ENCODE measurements around the gene SLITRK1.

The SLITRK1 gene, protein sequence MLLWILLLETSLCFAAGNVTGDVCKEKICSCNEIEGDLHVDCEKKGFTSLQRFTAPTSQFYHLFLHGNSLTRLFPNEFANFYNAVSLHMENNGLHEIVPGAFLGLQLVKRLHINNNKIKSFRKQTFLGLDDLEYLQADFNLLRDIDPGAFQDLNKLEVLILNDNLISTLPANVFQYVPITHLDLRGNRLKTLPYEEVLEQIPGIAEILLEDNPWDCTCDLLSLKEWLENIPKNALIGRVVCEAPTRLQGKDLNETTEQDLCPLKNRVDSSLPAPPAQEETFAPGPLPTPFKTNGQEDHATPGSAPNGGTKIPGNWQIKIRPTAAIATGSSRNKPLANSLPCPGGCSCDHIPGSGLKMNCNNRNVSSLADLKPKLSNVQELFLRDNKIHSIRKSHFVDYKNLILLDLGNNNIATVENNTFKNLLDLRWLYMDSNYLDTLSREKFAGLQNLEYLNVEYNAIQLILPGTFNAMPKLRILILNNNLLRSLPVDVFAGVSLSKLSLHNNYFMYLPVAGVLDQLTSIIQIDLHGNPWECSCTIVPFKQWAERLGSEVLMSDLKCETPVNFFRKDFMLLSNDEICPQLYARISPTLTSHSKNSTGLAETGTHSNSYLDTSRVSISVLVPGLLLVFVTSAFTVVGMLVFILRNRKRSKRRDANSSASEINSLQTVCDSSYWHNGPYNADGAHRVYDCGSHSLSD

DNA sequence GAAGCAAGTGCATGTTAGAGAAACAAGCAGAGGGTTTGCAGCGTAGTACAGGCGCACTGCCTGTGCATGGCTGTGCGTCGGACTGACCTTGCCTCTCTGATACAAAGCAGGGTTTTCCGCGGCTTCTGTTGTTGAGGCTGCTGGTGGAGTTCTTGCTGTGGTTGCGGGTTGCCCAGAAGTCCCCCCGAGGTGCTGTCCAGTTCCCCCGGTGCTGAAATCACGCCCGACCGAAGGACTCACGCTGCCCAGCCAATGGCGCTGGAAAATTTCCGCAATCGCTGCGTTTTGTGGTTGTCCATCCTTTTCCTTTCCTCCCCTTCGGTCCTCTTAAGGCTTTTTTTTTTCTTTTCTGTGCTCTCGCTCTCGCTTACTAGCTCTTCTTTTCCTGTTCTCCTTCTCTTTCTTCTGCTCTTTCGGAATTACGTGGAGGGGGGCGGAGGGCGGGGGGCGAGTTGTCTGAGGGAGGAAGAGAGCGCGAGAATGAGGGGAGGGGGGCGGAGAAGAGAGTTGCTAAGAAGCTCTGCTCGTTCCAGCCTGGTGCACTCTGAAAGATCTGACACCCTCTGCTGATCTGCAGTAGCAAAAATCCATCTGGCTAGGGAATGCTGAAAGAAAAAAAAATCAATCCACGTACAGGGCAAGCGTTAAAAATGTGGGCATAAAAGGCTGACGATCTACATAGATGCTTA is at the start of gene SLITRK1:
SLITRK1 (minus strand) TSS at position 558 of the 689 bp plus-strand sequence. CDS start 967 bp downstream, outside the sequence.
- peak; percentile 39 for DNase-seq

DNA sequence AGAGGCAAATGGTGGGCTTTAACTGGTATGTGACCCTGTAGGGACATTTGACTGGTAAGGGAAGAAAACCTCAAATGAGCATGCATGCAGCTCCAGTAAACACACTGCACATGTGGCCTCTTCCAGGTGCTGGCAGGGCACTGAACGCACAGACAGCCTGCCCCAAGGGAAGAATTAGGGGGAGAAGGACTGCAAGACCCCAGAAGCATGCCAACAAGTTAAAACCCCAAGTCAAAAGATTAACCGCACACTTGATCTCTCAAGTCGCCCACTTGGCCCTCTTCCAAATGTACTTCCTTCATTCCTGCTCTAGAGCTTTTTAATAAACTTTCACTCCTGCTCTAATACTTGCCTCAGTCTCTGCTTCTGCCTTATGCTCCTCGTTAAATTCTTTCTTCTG is 46.9 kb upstream of the SLITRK1 start:
- no peak for DNase-seq

DNA sequence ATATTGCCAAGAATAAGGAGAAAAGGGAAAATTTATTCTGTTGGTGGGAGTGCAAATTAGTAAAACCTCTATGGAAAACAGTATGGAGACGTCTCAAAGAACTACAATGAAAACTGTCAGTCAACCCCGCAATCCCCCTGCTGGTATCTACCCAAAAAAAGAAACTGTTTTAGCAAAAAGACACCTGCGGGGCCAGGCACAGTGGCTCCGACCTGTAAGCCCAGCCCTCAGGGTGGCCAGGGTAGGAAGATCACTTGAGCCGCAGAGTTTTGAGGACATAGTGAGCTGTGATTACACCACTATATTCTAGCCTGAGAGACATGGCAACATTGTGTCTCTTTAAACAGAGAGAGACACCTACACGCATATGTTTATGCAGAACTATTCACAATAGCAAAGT is 37.5 kb upstream of the SLITRK1 start:
- DNase-seq: no peak

DNA sequence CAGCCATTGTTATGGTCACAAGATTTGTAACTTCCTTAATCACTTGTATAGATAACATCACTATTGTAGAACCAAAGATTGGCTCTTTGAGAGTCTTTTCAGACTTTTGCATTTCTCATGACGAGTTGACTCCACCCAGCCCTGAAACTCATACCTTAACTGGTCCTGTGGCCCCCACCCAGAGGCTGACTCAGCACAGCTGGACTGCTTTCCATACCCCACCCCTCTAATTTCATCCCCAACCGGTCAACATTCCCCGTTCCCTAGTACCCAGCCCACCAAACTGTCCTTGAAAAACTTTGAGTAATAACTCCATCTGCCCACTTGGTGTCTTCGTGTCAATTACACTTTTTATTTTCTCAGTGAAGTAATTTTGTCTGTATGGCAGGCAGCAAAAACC is 32.1 kb upstream of the SLITRK1 start:
- no peak for DNase-seq

DNA sequence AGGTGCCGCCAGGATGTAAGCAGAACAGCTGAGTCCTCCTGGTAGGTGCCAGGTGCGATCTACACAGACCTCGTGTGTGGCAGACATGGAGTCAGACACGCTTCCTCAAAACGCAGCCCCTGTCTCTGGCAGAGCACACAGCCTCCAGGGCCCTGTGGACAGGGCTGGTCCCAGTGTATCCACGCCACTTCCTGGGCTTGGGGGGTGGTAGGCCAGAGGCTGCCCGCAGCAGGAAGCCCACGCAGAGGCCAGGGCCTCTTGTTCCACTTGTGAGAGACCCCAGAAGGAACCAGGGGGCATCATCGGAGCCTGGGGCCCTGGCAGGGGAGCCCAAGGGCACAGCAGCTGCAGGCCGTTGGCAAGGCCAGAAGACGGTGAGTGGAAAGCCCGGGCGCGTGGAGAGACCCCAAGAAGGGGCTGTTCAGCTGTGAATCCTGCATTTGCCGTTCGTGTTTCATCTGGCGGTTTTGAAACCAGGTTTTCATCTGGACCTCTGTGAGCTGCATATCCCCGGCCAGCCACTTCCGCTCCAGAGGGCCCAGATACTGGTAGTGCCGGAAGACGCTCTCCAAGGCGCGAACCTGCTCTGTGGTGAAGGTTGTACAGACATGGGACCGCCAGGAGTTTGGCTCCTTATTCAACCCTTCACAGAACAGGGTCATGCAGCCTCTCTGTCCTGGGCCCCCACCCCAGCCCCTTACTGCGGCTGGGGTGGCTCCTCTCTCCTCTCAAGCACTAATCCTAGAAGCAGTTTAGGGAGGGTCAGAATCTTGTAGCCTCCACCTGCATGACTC is 25.1 kb upstream of the SLITRK1 start:
- no peak for DNase-seq

DNA sequence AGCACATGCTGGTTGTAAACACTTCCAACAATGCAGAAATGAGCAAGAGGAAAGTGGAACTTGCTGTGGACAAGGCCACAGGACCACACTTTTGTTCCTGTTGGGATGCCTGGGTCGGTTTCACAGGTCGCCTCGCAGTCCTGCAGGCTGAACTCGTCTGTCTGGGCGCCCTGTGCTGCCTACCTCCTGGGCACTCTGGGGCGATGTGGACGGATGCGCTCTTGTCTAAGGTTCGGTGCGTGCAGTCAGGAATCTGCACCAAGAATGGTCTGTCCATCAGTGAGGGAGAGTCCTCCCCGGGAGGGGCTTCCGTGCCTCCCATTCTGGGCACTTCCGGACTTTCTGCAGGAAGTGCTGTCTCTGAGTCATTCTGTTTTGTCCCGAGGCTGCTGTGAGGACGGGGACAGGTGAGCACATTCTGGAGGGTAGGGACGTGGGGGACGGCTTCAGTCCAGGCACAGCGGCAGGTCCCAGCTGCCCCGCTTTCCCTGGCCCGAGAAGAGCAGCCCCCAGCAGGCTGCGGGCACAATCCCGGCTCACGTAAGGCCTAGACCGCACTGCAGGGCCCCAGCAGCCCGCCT is 24.1 kb upstream of the SLITRK1 start:
- DNase-seq: no peak

DNA sequence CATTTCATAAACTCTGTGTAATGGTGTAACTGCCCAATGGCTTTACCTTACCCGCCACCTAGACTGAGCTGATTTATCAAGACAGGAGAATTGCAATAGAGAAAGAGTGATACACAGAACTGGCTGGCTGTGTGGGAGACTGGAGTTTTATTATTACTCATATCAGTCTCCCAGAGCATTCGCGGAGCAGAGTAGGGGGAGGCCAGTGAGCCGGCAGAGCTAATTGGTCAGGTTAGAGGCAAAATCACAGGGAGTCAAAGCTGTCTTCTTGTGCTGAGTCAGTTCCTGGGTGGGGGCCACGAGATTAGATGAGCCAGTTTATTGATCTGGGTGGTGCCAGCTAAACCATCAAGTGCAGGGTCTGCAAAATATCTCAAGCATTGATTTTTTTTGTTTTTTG is 23.4 kb upstream of the SLITRK1 start:
- no peak for DNase-seq

DNA sequence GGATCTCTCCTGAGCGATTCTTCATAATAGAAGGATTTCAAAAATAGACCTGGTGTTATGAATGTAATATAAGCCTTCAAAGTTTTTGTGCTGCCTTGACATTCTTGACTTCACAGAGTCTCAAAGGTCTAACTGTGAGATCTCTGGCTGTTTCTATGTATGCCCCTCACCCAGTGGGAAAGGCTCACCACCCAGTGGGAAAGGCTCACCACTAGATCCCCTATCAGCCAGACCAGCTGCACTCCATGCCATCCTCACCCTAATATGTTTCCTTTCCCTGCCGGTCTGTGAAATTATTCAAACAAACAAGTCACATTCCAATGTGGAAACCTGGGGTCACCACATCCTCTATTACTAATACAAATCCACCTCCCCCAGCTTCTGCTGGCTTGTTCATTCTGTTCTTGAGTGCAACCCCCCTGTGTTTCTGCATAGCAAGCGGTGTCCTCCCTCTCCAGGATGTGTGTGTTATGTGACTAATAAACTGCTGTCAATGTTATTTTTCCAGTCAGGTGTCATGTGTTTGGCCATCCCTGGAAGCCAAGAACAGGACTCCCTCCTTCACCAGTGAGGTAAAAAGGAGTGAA is 13.8 kb upstream of the SLITRK1 start:
- DNase-seq: no peak

DNA sequence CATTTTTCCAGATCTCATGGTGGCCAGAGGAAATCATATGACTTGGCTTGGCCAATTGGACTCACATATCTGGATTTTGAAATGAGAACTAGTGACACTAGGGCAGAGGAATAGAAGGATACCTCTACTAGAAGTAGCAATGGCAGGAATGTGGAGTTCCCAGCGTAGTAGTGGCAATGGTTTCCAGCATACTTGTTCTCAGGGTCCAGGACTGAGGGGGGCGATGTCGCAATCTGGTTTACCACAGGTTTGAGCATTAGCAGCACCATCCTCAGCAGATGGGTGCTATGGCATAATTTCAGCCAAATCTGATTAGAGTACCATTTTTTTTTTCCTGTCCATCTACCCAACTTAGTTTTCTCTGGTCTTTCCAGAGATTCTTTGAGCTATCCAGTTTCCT is 8.1 kb upstream of the SLITRK1 start:
- DNase-seq: no peak

DNA sequence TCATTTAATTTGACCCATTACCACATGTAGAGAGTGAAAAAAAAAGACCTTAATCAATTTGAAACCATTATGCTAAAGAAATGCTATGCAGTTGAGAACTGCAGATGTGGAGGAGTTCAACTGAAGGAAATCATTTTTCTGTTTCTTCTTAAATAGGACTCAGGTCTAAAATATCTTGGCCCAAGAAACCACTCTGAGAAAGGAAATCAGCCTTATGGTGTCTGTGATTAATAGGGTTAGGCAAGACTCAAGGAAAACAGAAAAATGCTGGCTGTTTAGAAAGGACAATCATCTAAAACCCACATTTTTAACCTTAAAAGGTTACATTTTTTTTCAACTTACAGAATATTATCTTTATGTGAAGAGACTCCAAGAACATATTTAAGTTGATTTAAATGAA is 1.9 kb upstream of the SLITRK1 start:
- no peak for DNase-seq

DNA sequence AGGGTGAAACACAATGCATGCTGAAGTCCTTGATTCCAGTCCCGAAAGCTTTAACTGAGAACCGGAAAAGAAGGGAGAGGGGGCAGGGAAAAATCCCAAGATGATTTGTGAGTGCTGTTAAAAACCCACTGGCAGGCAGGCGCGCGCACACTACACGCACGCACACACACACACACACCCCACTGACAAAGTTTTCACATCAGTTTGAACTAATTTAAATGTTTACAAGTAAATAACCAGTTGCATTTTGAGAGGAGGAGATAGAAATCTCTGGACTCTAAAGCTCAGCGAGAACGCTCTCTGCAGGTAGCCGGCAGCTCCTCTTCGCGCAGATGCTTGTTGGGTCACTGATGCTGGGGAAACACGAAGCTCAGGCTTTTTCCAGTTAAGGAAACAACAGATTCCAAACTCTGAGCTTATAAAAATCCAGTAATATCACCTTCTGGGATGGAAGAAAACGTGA is 818 bp upstream of the SLITRK1 start:
- DNase-seq: no peak

DNA sequence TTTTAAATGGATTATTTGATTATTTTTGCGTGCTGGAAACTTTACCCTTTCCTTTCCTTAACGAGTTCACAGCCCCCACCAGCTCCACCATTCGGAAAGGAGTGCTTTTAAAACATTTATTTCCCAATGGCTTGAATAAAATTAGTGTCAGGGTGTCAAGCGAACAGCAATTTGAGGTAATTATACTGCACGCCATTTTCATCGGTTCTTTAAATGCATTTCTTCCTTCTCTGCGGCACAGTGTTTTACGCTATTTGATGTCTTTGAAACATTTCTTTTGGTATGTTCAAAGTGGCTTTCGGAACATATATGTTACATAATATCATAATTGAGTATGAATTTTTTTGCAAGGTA is 309 bp upstream of the SLITRK1 start:
- DNase-seq: no peak

DNA sequence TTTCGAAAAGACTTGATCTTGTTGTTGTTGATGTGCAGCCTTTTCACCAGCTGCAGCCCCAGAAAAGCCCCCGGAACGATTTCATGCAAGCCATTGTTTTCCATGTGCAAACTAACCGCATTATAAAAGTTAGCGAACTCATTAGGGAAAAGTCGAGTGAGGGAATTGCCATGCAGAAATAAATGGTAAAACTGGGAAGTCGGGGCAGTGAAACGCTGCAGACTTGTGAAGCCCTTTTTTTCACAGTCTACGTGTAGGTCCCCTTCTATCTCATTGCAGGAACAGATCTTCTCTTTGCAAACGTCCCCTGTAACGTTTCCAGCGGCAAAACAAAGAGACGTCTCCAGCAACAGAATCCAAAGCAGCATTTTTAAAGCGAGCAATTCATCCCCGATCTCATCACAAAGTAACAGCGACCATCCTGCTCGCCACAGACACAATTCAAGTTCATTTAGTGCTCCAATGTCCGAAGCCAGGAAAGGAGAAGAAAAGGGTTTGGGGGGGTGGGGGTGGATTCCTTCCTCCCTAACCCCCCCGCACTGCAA is 1.1 kb downstream of the SLITRK1 start:
- DNase-seq: no peak

DNA sequence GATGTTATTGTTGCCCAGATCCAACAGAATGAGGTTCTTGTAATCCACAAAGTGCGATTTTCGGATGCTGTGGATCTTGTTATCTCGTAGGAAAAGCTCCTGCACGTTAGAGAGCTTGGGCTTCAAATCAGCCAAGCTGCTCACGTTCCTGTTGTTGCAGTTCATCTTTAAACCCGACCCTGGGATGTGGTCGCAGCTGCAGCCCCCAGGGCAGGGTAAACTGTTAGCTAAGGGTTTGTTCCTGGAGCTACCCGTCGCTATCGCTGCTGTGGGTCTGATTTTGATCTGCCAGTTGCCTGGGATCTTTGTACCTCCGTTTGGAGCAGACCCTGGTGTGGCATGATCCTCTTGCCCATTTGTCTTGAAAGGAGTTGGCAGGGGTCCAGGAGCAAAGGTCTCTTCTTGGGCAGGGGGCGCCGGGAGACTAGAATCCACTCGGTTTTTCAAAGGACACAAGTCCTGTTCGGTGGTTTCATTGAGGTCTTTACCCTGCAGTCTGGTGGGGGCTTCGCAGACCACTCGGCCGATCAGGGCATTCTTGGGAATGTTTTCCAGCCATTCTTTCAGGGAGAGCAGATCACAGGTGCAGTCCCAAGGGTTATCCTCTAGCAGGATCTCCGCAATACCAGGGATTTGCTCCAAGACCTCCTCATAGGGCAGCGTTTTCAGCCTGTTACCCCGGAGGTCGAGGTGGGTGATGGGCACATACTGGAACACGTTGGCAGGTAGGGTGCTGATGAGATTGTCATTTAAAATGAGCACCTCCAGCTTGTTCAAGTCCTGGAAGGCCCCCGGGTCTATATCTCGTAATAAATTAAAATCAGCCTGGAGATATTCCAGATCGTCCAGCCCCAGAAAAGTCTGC is 1.8 kb downstream of the SLITRK1 start:
- no peak for DNase-seq

DNA sequence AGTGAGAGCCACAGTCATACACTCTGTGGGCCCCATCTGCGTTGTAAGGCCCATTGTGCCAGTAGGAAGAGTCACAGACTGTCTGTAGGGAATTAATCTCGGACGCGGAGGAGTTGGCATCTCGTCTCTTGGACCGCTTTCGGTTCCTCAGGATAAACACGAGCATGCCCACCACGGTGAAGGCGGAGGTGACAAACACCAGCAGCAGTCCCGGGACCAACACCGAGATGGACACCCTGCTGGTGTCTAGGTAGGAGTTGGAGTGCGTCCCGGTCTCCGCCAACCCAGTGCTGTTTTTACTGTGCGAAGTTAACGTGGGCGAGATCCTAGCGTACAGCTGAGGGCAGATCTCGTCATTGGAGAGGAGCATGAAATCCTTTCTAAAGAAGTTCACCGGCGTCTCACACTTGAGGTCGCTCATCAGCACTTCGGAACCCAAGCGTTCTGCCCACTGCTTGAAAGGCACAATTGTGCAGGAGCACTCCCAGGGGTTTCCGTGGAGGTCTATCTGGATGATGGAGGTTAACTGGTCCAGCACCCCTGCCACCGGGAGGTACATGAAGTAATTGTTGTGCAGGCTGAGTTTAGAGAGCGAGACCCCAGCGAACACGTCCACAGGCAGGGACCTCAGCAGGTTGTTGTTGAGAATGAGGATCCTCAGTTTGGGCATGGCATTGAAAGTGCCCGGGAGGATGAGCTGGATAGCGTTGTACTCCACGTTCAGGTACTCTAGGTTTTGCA is 2.7 kb downstream of the SLITRK1 start:
- no peak for DNase-seq

DNA sequence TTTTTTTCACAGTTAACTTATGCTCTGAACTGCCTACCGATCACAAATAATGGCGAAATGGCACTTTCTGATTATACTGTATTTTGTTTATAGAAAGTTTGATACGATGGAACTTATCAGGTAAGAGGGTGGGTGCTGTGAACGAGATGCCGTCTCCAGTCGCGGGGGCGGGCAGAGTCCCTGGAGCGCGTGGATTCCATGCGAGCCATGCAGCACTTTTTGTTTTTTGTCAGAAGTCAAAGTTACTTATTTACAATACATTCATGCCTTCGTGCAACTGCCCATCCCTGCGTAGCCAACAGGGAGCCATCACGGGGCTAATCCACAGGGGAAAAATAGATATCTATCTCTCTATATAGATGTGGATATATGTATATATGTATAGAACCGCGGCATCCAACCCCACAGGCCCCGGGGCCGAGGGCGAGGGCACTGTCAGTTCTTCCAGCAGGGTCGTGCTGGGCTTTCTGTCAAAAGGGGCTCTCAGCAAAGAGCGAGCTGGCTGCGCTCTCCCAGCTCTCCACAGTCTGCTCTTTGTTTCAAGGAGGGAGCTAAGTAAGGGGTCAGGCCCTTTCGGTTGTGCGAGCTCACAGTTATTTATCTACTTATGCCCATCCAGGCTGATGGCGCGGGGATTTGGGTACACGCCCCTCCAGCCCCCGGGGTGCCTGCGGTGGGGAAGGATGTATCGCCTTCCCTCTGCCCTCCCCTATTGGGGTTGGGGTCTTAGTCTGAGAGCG is 3.4 kb downstream of the SLITRK1 start:
- DNase-seq: no peak

DNA sequence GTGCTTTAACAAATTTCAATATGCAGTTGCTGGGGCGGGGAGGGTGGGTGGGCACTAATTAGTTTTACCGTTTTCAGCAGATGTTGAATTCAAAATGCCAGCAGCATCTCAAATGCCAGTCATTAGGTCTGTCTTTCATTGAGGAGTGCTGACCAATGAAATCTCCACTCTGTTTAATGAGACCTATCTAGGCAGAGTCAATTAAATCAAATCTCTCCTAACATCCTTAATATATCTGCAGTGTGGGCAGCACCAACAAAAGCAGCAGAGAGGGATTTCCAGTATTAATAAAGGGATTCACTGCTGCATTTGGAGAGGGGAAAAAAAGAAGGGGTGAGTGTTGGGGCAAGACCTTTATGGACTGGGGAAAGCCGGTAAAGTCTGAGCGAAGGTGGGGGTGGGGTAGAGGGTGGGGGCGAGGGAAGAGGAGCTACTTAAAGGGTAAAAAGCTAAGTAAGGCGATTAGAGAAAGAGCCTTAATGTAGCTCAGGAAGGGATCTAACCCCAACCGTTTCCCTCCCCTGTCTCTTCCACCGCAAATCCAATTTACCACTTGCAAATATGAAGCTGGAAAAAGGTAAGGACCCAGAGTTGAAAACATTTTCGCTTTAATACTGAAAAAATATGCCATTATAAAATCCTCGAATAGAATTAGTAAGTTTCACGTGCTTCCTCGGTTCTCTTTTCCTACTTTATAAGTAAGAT is 4.5 kb downstream of the SLITRK1 start:
- no peak for DNase-seq

DNA sequence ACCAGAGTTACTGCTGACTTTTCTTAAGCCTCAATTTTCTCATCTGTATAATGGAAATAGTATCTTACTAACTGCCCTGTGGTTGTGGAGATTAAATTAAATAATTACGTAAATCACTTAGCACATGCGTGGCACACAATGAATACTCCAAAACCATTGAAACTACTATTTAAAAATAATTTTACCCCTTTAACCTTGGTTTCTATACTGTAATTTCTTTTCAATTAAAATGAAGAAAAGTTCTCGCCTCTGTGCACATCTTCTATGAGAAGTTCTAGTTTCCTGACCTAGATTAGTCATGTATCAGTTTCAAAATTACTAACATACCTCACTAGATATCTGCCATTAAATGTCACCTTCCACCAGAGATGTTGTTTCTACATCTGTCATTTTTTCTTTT is 5.7 kb downstream of the SLITRK1 start:
- no peak for DNase-seq

DNA sequence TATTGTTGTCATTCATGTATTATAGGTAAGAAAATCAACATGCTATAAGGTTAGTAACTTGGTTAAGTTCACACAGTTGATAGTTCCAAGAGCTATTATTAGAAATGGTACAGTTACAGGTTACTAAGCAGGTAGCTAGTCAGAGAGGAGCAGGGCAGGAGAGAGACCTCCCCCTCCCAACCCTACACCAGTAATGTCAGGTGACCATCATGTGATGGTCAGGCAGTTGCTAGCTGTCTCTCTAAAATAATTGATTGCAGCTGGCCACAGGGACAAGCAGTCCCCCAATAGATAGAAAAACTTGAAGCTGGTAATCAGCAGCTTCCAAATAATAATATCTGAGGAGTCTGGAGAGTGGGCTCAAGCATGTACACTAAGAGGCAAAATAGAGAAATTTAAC is 14.6 kb downstream of the SLITRK1 start:
- no peak for DNase-seq

Measured in NCI-H510A (cell line).